Measurements from ENCODE around the gene SGF29.

GRCh38 chr16:28573738-28574718 lies 20.3 kb downstream of the SGF29 start:
- no peak for TF ChIP-seq CTCF (IDR thresholded peaks at IDR 0.05)
- no peak for TF ChIP-seq POLR2A (IDR thresholded peaks at IDR 0.05)
